Ovary (tissue), 9 donors: Measurements from ENCODE around the gene QARS1. TPM values are rescaled to one million over a fixed set of nuclear protein-coding genes. Genes with fewer than 3 reads are reported as not detected.
A peak's percentile ranks its signal among the peaks of the same experiment; 100 is the strongest.

Experiments
- DNase-seq, 5 donors: peaks; one replicate each; pipeline ENCODE4 v3.0.0-alpha.2; 2019 to 2020
- H3K27ac ChIP-seq, 2 donors: fragments of 200-600 bp; one replicate each; pipeline versions ENCODE4 v1.5.1 to v1.8.0; 2019 to 2022
- H3K27me3 ChIP-seq: fragments of 200-600 bp; one replicate; pipeline ENCODE4 v1.8.0; 2022
- H3K36me3 ChIP-seq: fragments of 200-600 bp; sonication (generic); one replicate; pipeline ENCODE4 v1.5.1; 2019
- H3K4me1 ChIP-seq: one replicate; pipeline ENCODE4 v1.8.1; 2013; ENCODE audit warnings: mild to moderate bottlenecking, moderate library complexity; ENCODE audit not compliant: insufficient read depth
- H3K4me3 ChIP-seq: fragments of 200-600 bp; sonication (generic); one replicate; pipeline ENCODE4 v1.5.1; 2017
- H3K9me3 ChIP-seq, 2 donors: fragments of 200-600 bp in 1 of 2; sonication (generic) in 1 of 2; one replicate each; pipeline versions ENCODE4 v1.5.1 to v1.8.1; 2013 to 2019; ENCODE audit warnings: mild to moderate bottlenecking in 1 of 2, moderate library complexity in 1 of 2
- EP300 ChIP-seq: sonication (generic); formaldehyde crosslinking; IDR thresholded peaks from one replicate; pipeline ENCODE4 v1.6.1; 2017; ENCODE audit warnings: antibody characterized with exemption
- POLR2A ChIP-seq: fragments of 450-650 bp; IDR thresholded peaks from one replicate; pipeline ENCODE4 v1.6.1; 2017; ENCODE audit warnings: antibody characterized with exemption, mild to moderate bottlenecking, moderate library complexity
- WGBS, 3 donors: extraction: QIAGEN DNeasy Blood & Tissue Kit in 1 of 3; methylation state at CpG; one replicate each; pipeline versions ENCODE4 v1.1.5 to v1.1.7; 2013 to 2017; 5-methylcytosine and 5-hydroxymethylcytosine counted together
- intact Hi-C, 4 donors: fragments of 100-400 bp; cut with DNase I; formaldehyde crosslinking; loops; one replicate each; pipeline versions ENCODE4 v1.11.0 to v1.15.1; 2022 to 2023
- polyA plus RNA-seq, 2 donors: library from polyadenylated mRNA; stranded (reverse); fragments of 200-250 nt in 1 of 2; fragments of 350-450 nt in 1 of 2; fragmentation: Illumina TruSeq in 1 of 2; extraction: RNeasy Lipid Tissue Mini Kit (QIAGEN cat#74804) in 1 of 2; gene quantifications; one replicate each; pipeline ENCODE4 v1.2.3, GENCODE V29; 2013 to 2014
- total RNA-seq, 7 donors: library from RNA; depleted of rRNA in 2 of 7; stranded (reverse); fragments of >200 nt in 2 of 7; fragmentation: NEBNext Ultra II Directional in 3 of 7; extraction: Animal tissue kit (Norgen Biotek cat#: 25700) in 3 of 7; gene quantifications; one replicate each; pipeline versions ENCODE4 v1.1.0 to v1.2.4, GENCODE V29; 2016 to 2023
- TF ChIP-seq, protein P1 (sequence below), 3 donors: fragments of 450-650 bp in 2 of 3; fragments of 200-600 bp in 1 of 3; IDR thresholded peaks; one replicate each; pipeline versions ENCODE4 v1.5.1 to v1.8.0; 2016 to 2022; ENCODE audit warnings: antibody characterized with exemption in 3 of 3, mild to moderate bottlenecking in 1 of 3
- donor health status: DM: no; HTN: no; CAD: no; lungs with moderate emphysema.
- donor health status: DM: no; HTN: no; CAD: no.
- donor health status: Bipolar disorder and iron deficiency.
- donor health status: DM: yes; HTN: yes; CAD: no.
- donor health status: DM: no; HTN: no; CAD: no.
- donor health status: DM: yes; HTN: yes; CAD: no.

QARS1 gene
- total and polyA plus RNA-seq, 9 donors: 165 to 293 (median 204) TPM

DNA sequence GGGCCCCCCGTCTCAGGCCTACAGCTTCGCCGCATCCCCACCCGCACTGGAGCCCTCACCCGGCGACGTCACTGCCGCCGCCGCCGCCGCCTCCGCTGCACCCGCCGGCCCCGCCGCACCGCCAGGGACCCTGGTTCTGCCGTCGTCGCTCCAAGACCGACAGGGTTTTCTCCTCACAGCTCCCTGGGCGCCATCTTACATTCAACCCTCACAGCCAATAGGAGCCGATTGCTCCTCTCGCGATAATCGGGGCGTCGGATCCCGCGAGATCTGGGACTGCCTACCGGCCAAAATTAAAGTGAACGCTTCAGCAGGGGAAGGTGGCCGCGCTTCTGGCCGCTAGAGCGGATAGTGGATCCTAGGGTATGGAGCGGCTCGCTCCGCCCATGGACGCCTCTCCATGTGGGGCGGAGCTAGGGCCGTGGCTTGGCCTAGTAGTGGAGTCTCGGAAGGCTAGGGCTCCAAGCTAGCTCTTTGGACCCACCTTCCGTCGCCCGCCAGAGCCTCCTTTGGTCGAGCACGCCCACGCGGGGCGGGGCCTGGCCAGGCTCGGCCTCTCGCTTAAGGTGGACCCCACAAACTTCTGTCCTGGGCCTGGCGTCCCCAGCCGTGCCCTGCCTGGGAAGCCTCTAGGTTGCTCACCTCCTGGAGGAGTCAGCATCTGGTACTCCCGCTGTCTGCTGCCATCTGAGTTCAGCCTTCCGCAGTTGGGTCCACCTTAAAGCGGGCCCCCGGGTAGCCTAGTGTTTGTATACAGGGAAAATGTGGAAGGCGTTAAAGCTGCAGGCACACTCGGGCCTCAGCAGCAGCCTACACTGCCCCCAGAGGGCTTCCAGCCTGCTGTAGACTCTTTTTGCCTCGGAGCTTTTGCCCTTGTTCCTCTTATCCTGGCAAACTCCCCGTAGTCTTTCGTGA lies 10.4 kb downstream of the QARS1 start, which contains the start of gene QRICH1:
TSS of gene QRICH1 (minus strand) at position 219 of the 915 bp plus-strand sequence. CDS start 17,054 bp downstream, outside the sequence.
- no peaks in the 10 kb centered on the region for H3K9me3 ChIP-seq
- 0 to 1% (median 0%) methylated on average over 48 to 65 of the region's 65 CpGs for WGBS, 3 donors
- TF ChIP-seq, protein P1, sequence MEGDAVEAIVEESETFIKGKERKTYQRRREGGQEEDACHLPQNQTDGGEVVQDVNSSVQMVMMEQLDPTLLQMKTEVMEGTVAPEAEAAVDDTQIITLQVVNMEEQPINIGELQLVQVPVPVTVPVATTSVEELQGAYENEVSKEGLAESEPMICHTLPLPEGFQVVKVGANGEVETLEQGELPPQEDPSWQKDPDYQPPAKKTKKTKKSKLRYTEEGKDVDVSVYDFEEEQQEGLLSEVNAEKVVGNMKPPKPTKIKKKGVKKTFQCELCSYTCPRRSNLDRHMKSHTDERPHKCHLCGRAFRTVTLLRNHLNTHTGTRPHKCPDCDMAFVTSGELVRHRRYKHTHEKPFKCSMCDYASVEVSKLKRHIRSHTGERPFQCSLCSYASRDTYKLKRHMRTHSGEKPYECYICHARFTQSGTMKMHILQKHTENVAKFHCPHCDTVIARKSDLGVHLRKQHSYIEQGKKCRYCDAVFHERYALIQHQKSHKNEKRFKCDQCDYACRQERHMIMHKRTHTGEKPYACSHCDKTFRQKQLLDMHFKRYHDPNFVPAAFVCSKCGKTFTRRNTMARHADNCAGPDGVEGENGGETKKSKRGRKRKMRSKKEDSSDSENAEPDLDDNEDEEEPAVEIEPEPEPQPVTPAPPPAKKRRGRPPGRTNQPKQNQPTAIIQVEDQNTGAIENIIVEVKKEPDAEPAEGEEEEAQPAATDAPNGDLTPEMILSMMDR (IDR thresholded peaks at IDR 0.05): peak in 2 of 3 donors; percentile 43 to 58
- TF ChIP-seq EP300: no peak
- peak; percentile 72 for TF ChIP-seq POLR2A
- H3K4me3 ChIP-seq: peak within 1 kb of the TSS; percentile 99
- peak; percentile 97 to 98 (median 98) for DNase-seq
- H3K36me3 ChIP-seq: no peaks in the 10 kb centered on the region
- H3K27me3 ChIP-seq: no peaks in the 10 kb centered on the region
- intact Hi-C loops: loop anchor here in 2 of 4 donors (5.0 to 10.0 kb wide), 2 partner anchors 62 to 109 kb away; no protein-coding TSS in a partner anchor
- H3K4me1 ChIP-seq: peaks cover 10% of the 10 kb centered on the region
- H3K27ac ChIP-seq: peak within 1 kb of the TSS; percentile 86 to 88

DNA sequence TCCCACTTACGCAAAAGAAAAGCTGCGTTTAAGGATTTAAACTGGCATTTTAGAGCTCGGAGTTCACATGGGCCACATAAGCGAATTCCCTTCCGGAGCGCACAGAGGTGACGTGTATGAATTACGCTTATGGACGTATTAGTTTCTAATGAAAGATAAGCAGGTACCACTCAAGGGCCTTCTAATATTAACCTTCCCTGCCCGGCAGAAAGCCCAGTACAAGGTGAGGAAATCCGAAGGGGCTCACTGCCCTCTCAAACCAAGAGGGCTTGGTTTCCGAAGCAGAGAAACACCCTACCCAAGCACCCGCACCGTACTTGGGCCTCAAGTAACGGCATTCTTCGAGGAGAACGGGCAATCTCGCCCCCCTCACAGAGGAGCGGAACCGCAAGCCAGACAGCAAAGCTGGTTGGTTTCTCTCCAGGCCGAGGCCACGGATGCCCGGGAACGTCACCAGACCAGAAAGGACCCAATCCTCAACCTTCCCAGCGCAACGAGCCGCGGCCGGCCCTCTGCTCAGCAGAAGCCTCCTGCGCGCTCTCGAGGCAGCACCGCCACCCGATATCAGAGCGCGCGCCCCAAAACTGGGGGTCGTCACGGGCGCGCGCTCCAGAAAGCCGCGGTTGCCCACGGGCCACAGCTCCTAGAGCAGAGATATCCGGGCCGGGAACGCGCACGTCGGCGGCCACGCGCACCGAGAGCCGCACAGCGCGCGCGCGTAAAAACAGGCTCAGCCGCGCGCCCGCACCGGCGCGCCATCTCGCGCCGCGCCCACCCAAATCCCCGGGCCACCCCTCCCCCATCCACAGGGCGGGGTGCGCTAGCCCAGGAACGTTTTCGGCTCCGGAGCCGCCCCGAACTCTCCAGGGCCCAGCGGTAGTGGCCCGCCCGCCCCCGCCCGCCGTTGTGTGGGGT lies 11.4 kb downstream of the QARS1 start:
- 0 to 1% (median 1%) methylated on average over 72 to 86 of the region's 86 CpGs for WGBS, 3 donors
- Histone ChIP-seq H3K9me3 (no peaks in the 10 kb centered on the region), H3K4me1 (peaks cover 12% of the 10 kb centered on the region), H3K4me3 (peak overlapping the region; percentile 99), H3K36me3 (no peaks in the 10 kb centered on the region), H3K27me3 (no peaks in the 10 kb centered on the region), H3K27ac (peak overlapping the region; percentile 86 to 88)
- intact Hi-C loops: loop anchor here in 2 of 4 donors (5.0 to 10.0 kb wide), 2 partner anchors 61 to 108 kb away; no protein-coding TSS in a partner anchor
- DNase-seq: peak; percentile 66 to 90 (median 78)
- no peak for TF ChIP-seq POLR2A
- TF ChIP-seq, protein P1 (IDR thresholded peaks at IDR 0.05): no peak
- no peak for TF ChIP-seq EP300

DNA sequence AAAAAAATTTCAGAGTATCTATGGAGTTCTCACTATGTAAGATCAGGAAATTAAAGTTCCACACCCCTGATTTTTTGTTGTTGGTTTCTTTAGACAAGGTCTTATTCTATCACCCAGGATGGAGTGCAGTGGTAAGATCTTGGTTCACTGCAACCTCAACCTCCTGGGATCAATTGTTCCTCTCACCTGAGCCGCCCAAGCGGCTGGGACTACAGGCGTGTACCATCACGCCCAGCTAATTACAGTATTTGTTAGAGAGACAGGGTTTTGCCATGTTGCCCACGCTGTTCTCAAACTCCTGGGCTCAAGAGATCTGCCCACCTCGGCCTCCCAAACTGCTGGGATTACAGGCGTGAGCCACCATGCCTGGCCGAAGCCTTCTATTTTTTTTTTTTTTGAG lies 23.1 kb downstream of the QARS1 start:
- no peak for DNase-seq
- Histone ChIP-seq H3K4me1 (peaks cover 3% of the 10 kb centered on the region), H3K9me3 (no peaks in the 10 kb centered on the region), H3K27ac (no peak overlapping the region), H3K27me3 (no peaks in the 10 kb centered on the region), H3K36me3 (no peaks in the 10 kb centered on the region), H3K4me3 (no peak overlapping the region)
- TF ChIP-seq POLR2A (no peak), EP300 (no peak)
- TF ChIP-seq, protein P1 (IDR thresholded peaks at IDR 0.05): no peak
- intact Hi-C loops: no loop called here
- WGBS, 3 donors: 93 to 99% (median 96%) methylated on average over 8 of the region's 8 CpGs

DNA sequence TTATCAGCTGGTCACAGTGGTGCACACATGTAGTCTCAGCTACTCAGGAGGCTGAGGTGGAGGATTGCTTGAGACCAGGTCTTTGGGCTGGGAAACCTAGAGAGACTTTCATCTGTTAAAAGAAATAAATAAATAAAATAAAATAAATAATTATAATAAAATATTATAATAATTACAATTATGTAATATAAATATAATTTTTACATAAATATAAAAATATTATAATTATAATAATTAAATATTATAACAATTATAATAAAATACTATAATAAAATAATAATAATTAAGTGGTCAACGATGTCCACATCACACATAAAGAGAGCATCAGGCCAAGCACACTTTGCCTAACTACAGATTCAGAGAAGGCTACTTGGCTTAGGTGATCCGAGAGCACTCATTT lies 25.3 kb downstream of the QARS1 start:
- no peak overlapping the region for H3K4me3 ChIP-seq
- DNase-seq: no peak
- H3K36me3 ChIP-seq: no peaks in the 10 kb centered on the region
- intact Hi-C loops: no loop called here
- H3K27ac ChIP-seq: no peak overlapping the region
- H3K9me3 ChIP-seq: no peaks in the 10 kb centered on the region
- WGBS, 3 donors: 87 to 90% (median 88%) methylated on average over 2 of the region's 2 CpGs
- H3K27me3 ChIP-seq: no peaks in the 10 kb centered on the region
- no peaks in the 10 kb centered on the region for H3K4me1 ChIP-seq
- TF ChIP-seq EP300: no peak
- no peak for TF ChIP-seq POLR2A
- TF ChIP-seq, protein P1 (IDR thresholded peaks at IDR 0.05): no peak
